SW 1271 (cell line): Measurements from ENCODE around the gene NDOR1.

Experiments
- DNase-seq, 2 experiments: peaks; one replicate each; lab custom pipeline; 2025; lab: John Stamatoyannopoulos, UW

The NDOR1 gene

GRCh38 chr9:137220317-137221094, 15.0 kb downstream of the NDOR1 start:
- DNase-seq = no peak

- no peak for DNase-seq
Observed at GRCh38 chr9:137221095-137221505, 15.6 kb downstream of the NDOR1 start.

- no peak for DNase-seq
Observed at GRCh38 chr9:137221506-137222111, 16.1 kb downstream of the NDOR1 start.

GRCh38 chr9:137222190-137223077, 16.9 kb downstream of the NDOR1 start, which contains the start of gene RNF208:
Gene RNF208 (minus strand): TSS chr9:137222240. CDS start chr9:137221212, 1,028 bp downstream.
- no peak for DNase-seq

- DNase-seq = peak; percentile 95 to 97
Observed at GRCh38 chr9:137223078-137223970, 17.8 kb downstream of the NDOR1 start.

GRCh38 chr9:137224830-137225694, 19.6 kb downstream of the NDOR1 start, which contains the start of gene CYSRT1:
Gene CYSRT1 (plus strand): TSS chr9:137225174. CDS start chr9:137225622, 448 bp downstream.
- no peak for DNase-seq

GRCh38 chr9:137225699-137226331, 20.3 kb downstream of the NDOR1 start:
- DNase-seq = no peak

- peak in 1 of 2 experiments; percentile 27 for DNase-seq
Observed at GRCh38 chr9:137226338-137227053, 21.0 kb downstream of the NDOR1 start.

GRCh38 chr9:137227054-137227852, 21.8 kb downstream of the NDOR1 start, which contains the start of gene RNF224:
Gene RNF224 (plus strand): TSS chr9:137227502. CDS start chr9:137228336, 834 bp downstream.
- peak in 1 of 2 experiments; percentile 72 for DNase-seq

GRCh38 chr9:137227853-137228505, 22.5 kb downstream of the NDOR1 start:
- no peak for DNase-seq

GRCh38 chr9:137228506-137228967, 23.0 kb downstream of the NDOR1 start:
- no peak for DNase-seq

- DNase-seq = no peak
Observed at GRCh38 chr9:137228968-137229896, 23.7 kb downstream of the NDOR1 start.

GRCh38 chr9:137229903-137230704, 24.6 kb downstream of the NDOR1 start:
- no peak for DNase-seq

- no peak for DNase-seq
Observed at GRCh38 chr9:137230705-137231371, 25.3 kb downstream of the NDOR1 start, which contains the start of gene SLC34A3. Gene SLC34A3 (plus strand): TSS chr9:137230901. CDS start chr9:137231703, 802 bp downstream.
